ENCODE results near the gene PAF1.
A peak's percentile ranks its signal among the peaks of the same experiment; 100 is the strongest.
"Not testable (repeated sequence)": the region's sequence is repeated elsewhere in the genome, so short reads cannot be mapped to it uniquely, and the experiment has no call there.

PAF1 gene

GRCh38 chr19:39380521-39381502, 10.1 kb downstream of the PAF1 start:
- no peak for DNase-seq

GRCh38 chr19:39379865-39380396, 11.0 kb downstream of the PAF1 start:
- no peak for DNase-seq

- not testable (repeated sequence) for DNase-seq
Measured at GRCh38 chr19:39379366-39379765, 11.5 kb downstream of the PAF1 start.

- DNase-seq = no peak
Measured at GRCh38 chr19:39377373-39378362, 13.2 kb downstream of the PAF1 start.

GRCh38 chr19:39375929-39376328, 15.0 kb downstream of the PAF1 start:
- DNase-seq = no peak

GRCh38 chr19:39372941-39373340, 18.0 kb downstream of the PAF1 start:
- DNase-seq = no peak

GRCh38 chr19:39372047-39372802, 18.7 kb downstream of the PAF1 start:
- no peak for DNase-seq

GRCh38 chr19:39370735-39371134, 20.2 kb downstream of the PAF1 start:
- DNase-seq = no peak

- no peak for DNase-seq
Measured at GRCh38 chr19:39369200-39369599, 21.7 kb downstream of the PAF1 start.

GRCh38 chr19:39365531-39365930, 25.4 kb downstream of the PAF1 start:
- no peak for DNase-seq

GRCh38 chr19:39363901-39364457, 26.9 kb downstream of the PAF1 start:
- peak; percentile 27 for DNase-seq

- no peak for DNase-seq
Measured at GRCh38 chr19:39362682-39363657, 27.9 kb downstream of the PAF1 start.

GRCh38 chr19:39360599-39360998, 30.3 kb downstream of the PAF1 start:
- DNase-seq = no peak

- DNase-seq = no peak
Measured at GRCh38 chr19:39359026-39359425, 31.9 kb downstream of the PAF1 start.

GRCh38 chr19:39356647-39357046, 34.3 kb downstream of the PAF1 start:
- DNase-seq = no peak

GRCh38 chr19:39356073-39356472, 34.8 kb downstream of the PAF1 start:
- no peak for DNase-seq

GRCh38 chr19:39355253-39355652, 35.7 kb downstream of the PAF1 start:
- DNase-seq = no peak

GRCh38 chr19:39352381-39353255, 38.3 kb downstream of the PAF1 start:
- DNase-seq = no peak

- DNase-seq = no peak
Measured at GRCh38 chr19:39351537-39352064, 39.3 kb downstream of the PAF1 start.
